Measurements from ENCODE around the gene DPAGT1. TPM values are rescaled to one million over a fixed set of nuclear protein-coding genes. Genes with fewer than 3 reads are reported as not detected.

The DPAGT1 gene
- total RNA-seq, 1 experiment from 2014 or later = 45.1 TPM

GRCh38 chr11:119093942-119094815 is 7.5 kb downstream of the DPAGT1 start:
- Histone ChIP-seq H3K36me3 (ENCODE audit: control insufficient read depth in 1 of 2, insufficient read depth in 2 of 2, low read length in 2 of 2) (peaks cover 14 to 45% of the 10 kb centered on the region in 2 experiments), H3K79me2 (ENCODE audit: insufficient read depth, low read length) (peaks cover 36% of the 10 kb centered on the region), H2AFZ (ENCODE audit: low read depth, low read length, poor library complexity, severe bottlenecking) (no peak overlapping the region), H3K9ac (ENCODE audit: low read length) (peak overlapping the region; percentile 99), H3K9me3 (ENCODE audit: control insufficient read depth in 1 of 2, insufficient read depth in 1 of 2, low read depth in 1 of 2, low read length in 2 of 2) (no peaks in the 10 kb centered on the region), H3K9me2 (ENCODE audit: insufficient read depth) (no peaks in the 10 kb centered on the region), H3K27me3 (ENCODE audit: insufficient read depth, low read length) (no peaks in the 10 kb centered on the region), H3K4me2 (ENCODE audit: low read length) (peak overlapping the region; percentile 80), H3K27ac (ENCODE audit: low read depth, low read length) (peak overlapping the region; percentile 93), H4K20me1 (ENCODE audit: insufficient read depth) (peaks cover 11% of the 10 kb centered on the region; the same call in 1 of the 2 replicates), H3K4me1 (ENCODE audit: control insufficient read depth in 1 of 2, insufficient read depth in 2 of 2, low read length in 2 of 2) (peaks cover 12 to 23% of the 10 kb centered on the region in 2 experiments), H3K4me3 (replicated peaks in 1 of 2; ENCODE audit: low read depth in 1 of 2, low read length in 2 of 2) (peak overlapping the region; percentile 83 to 97)
- ChIA-PET CTCF (interaction anchor here (1.1 to 2.6 kb wide), 3 partner anchors 8 to 244 kb away, joined by 3 to 20 read pairs (median 4); partner anchors contain the start of gene HMBS), RAD21 (ENCODE audit: low non-redundant PET in 1 of 2, low total read pairs in 2 of 2, uncharacterized antibody in 2 of 2, unreplicated experiment in 2 of 2) (interaction anchor here in 1 of 2 experiments (0.6 kb wide), 1 partner anchor 33 kb away, joined by 9 read pairs; no protein-coding TSS in a partner anchor), POLR2A (interaction anchor here (0.9 to 2.6 kb wide), 10 partner anchors 8 to 267 kb away, joined by 3 to 27 read pairs (median 4); partner anchors contain the start of genes C2CD2L, HINFP, HMBS and NLRX1)
- DNase-seq (ENCODE audit: low read depth, low spot score) = no peak
- no TSS peak for BruUV-seq (replicated peaks)
- peak; percentile 5 for ATAC-seq
- TF ChIP-seq POLR2AphosphoS5 (IDR thresholded peaks at IDR 0.05; ENCODE audit: low read depth, low read length) (peak; percentile 49), CTCF (IDR thresholded peaks at IDR 0.05 in 2 of 3, conservative IDR thresholded peaks at IDR 0.05 in 1 of 3; ENCODE audit: borderline replicate concordance in 1 of 3, insufficient read depth in 1 of 3, low read depth in 2 of 3, low read length in 2 of 3) (no peak), POLR2A (IDR thresholded peaks at IDR 0.05; ENCODE audit: borderline replicate concordance, extremely low read depth, insufficient read depth, insufficient read length) (peak; percentile 57)
- intact Hi-C loops (cut with micrococcal nuclease) = no loop called here
